ENCODE data around the gene PLEKHM3. TPM values are rescaled to one million over a fixed set of nuclear protein-coding genes. Genes with fewer than 3 reads are reported as not detected.
A peak's percentile ranks its signal among the peaks of the same experiment; 100 is the strongest.

PLEKHM3 gene, protein sequence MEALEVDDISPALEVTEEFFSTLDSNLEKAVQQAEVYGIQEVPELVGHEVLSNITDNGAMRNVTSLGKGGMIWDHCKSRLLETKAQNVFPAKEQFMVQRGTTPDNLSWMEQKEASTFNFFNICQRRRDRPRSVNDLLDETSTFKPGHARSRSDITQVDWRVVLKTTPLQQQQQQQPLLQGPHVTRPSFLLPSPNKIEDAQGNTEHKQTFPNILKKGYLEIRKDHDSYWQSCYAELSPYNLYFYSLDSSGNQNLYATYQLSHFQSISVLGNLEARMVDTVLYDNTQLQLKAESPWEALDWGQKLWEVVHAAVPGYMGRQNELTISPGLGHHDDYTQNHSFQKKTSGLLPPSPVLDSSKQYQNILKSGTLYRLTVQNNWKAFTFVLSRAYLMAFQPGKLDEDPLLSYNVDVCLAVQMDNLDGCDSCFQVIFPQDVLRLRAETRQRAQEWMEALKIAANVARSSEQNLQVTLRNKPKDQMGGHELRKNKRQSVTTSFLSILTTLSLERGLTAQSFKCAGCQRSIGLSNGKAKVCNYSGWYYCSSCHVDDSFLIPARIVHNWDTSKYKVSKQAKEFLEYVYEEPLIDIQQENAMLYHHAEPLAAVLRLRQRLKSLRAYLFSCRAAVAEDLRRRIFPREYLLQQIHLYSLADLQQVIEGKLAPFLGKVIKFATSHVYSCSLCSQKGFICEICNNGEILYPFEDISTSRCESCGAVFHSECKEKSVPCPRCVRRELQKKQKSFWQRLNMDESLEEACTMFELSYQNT
- total RNA-seq = 2.5 and 3.2 TPM in 2 replicates

DNA sequence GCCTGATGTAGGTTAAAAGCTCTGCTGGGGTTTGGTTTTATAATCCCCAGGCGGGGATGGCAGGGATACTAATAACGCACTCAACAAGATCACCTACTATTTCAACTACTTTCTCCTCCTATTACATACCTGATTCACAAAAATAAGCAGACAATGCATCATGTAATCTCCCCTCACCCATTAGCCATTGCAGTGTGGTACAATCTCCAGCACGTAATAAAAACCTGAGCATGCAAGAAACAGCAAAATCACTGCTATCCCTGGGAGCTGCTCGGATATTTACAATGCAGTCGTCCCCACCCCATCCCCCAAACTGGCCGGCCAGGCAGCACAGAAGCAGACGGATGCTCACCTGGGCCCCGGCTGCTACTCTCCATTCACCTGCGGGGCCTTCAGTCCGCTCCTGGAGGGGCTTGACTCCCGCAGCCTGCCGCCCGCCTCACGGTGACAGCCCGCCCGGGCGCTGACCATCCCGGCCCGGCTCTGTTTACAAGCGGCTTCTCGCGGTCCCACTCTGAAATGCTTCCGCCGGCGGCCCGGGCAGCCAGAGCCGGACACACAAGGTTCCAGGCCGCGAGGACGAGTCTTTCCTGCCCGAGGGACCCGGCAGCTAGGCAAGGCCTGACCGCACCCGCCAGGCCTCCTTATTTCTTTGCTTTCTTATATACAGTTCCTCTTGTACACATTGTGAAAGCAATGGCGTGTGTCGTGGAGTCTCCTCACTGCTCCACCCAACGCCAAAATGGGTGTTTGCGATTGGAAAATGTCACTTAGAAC, at the start of gene PLEKHM3:
Gene PLEKHM3 (minus strand): TSS at position 491 of the 777 bp plus-strand sequence. CDS start 23,888 bp downstream, outside the sequence.
- peak within 1 kb of the TSS; percentile 70 for H3K4me3 ChIP-seq (ENCODE audit: low read depth, low read length)
- TF ChIP-seq CTCF (conservative IDR thresholded peaks at IDR 0.05; ENCODE audit: low read depth, low read length) = no peak
- DNase-seq (ENCODE audit: low read depth) = no peak

DNA sequence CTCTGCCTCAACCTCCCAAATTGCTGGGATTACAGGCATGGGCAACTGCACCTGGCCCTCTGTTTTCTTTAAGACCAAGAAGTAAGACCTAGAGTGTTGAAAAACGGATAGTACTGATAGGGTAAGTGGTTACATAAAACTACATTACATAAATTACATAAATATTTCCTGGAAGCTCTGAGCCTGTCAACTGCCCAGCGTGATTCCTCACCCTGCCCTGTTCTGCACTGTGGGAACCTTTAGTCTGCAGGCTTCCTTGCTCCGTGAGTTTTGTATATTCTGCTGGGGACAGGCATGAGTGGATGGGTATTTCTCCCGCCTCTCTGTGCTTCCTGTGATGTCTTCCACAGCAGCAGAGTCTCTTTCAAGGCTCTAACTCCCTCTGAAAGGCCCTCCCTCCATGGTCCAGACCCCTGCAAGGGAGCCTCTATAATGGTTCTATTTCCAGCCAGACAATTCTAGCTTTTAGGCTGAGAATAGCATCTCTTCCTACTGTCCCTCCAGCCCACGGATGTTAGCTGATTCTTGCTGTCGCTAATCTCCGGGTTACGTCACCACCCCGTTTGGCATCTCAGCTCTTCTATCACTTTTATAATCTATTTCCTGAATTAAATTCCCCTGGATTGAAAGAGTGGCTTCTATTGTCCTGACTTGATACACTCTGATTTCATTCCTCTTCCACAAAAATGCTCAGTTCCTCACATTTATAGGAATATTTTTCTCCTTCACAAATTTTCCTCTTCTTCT, 49.5 kb upstream of the PLEKHM3 start:
- DNase-seq (ENCODE audit: low read depth) = no peak
- H3K4me3 ChIP-seq (ENCODE audit: low read depth, low read length) = no peak overlapping the region
- TF ChIP-seq CTCF (conservative IDR thresholded peaks at IDR 0.05; ENCODE audit: low read depth, low read length) = no peak

- peak; percentile 54 for TF ChIP-seq CTCF (conservative IDR thresholded peaks at IDR 0.05; ENCODE audit: low read depth, low read length)
- no peak overlapping the region for H3K4me3 ChIP-seq (ENCODE audit: low read depth, low read length)
- DNase-seq (ENCODE audit: low read depth) = peak; percentile 10
These were observed 47.0 kb upstream of the PLEKHM3 start for GRCh38 chr2:208072250-208072892.

GRCh38 chr2:208069186-208069585, 43.9 kb upstream of the PLEKHM3 start:
- no peak for DNase-seq (ENCODE audit: low read depth)
- no peak overlapping the region for H3K4me3 ChIP-seq (ENCODE audit: low read depth, low read length)
- no peak for TF ChIP-seq CTCF (conservative IDR thresholded peaks at IDR 0.05; ENCODE audit: low read depth, low read length)

DNA sequence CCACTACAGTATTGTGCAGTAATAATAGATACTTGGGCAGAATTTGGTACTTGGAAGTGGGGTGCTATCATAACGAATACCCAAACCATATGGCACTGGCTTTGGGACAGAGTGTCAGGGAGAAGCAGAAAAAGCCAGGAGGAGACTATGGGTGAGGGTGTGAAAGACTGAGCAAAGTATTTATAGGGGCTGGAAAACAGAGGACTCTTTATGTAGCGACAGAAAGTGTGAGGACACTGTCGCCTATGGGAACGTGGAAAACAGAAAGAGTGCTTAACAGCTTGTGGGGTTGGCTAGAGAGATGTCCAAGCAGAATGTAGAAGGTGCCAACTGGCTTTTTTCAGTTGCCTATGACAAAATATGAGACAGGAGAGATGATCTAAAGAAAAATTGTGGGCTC, 40.7 kb upstream of the PLEKHM3 start:
- no peak overlapping the region for H3K4me3 ChIP-seq (ENCODE audit: low read depth, low read length)
- no peak for TF ChIP-seq CTCF (conservative IDR thresholded peaks at IDR 0.05; ENCODE audit: low read depth, low read length)
- DNase-seq (ENCODE audit: low read depth) = no peak

- TF ChIP-seq CTCF (conservative IDR thresholded peaks at IDR 0.05; ENCODE audit: low read depth, low read length) = no peak
- H3K4me3 ChIP-seq (ENCODE audit: low read depth, low read length) = no peak overlapping the region
- no peak for DNase-seq (ENCODE audit: low read depth)
These were observed 40.1 kb upstream of the PLEKHM3 start for GRCh38 chr2:208065476-208065875.
